IgD-negative memory B cell (primary cell): ENCODE measurements around the gene LRRTM4. TPM values are rescaled to one million over a fixed set of nuclear protein-coding genes. Genes with fewer than 3 reads are reported as not detected.
A peak's percentile ranks its signal among the peaks of the same experiment; 100 is the strongest.
"Not testable (repeated sequence)": the region's sequence is repeated elsewhere in the genome, so short reads cannot be mapped to it uniquely, and the experiment has no call there.

Source experiments
- H3K27ac Mint-ChIP-seq, 3 donors: one replicate each; pipeline ENCODE4 v1.8.0; 2020 to 2022; ENCODE audit warnings: mild to moderate bottlenecking in 3 of 3, mixed read lengths in 3 of 3, moderate library complexity in 1 of 3
- H3K27me3 Mint-ChIP-seq: one replicate; pipeline ENCODE4 v1.8.0; 2021; ENCODE audit warnings: mixed read lengths
- H3K36me3 Mint-ChIP-seq: one replicate; pipeline ENCODE4 v1.8.0; 2020; ENCODE audit warnings: mild to moderate bottlenecking, mixed read lengths
- H3K4me1 Mint-ChIP-seq, 3 donors: one replicate each; pipeline ENCODE4 v1.8.0; 2020 to 2022; ENCODE audit warnings: mixed read lengths in 3 of 3, mild to moderate bottlenecking in 1 of 3
- H3K4me3 Mint-ChIP-seq, 4 donors: one replicate each; pipeline ENCODE4 v1.8.0; 2020 to 2022; ENCODE audit warnings: mild to moderate bottlenecking in 4 of 4, mixed read lengths in 4 of 4, moderate library complexity in 3 of 4
- H3K9me3 Mint-ChIP-seq, 3 donors: one replicate each; pipeline ENCODE4 v1.8.0; 2020 to 2021; ENCODE audit warnings: mixed read lengths in 3 of 3, mild to moderate bottlenecking in 1 of 3
- polyA plus RNA-seq: library from polyadenylated mRNA; unstranded; fragments of 300-500 nt; fragmentation: Illumina TruSeq; gene quantifications from one replicate; pipeline ENCODE4 v1.2.3, GENCODE V29; 2021

The LRRTM4 gene
- polyA plus RNA-seq, 1 donor from 2014 or later: not detected

- H3K9me3 Mint-ChIP-seq: peaks cover 0 to 4% (median 1%) of the 10 kb centered on the region in 3 donors
- H3K27ac Mint-ChIP-seq: peak overlapping the region in 1 of 3 donors; percentile 25
- H3K27me3 Mint-ChIP-seq: no peaks in the 10 kb centered on the region
- H3K4me3 Mint-ChIP-seq: peak overlapping the region in 1 of 4 donors; percentile 20
- peaks cover 3 to 8% (median 5%) of the 10 kb centered on the region in 3 donors for H3K4me1 Mint-ChIP-seq
- H3K36me3 Mint-ChIP-seq: no peaks in the 10 kb centered on the region
These were observed 762.4 kb downstream of the LRRTM4 start for GRCh38 chr2:76759634-76760366.

- no peak overlapping the region for H3K4me3 Mint-ChIP-seq
- no peak overlapping the region for H3K27ac Mint-ChIP-seq
- H3K27me3 Mint-ChIP-seq: no peaks in the 10 kb centered on the region
These were observed 769.7 kb downstream of the LRRTM4 start for GRCh38 chr2:76752506-76752905.

DNA sequence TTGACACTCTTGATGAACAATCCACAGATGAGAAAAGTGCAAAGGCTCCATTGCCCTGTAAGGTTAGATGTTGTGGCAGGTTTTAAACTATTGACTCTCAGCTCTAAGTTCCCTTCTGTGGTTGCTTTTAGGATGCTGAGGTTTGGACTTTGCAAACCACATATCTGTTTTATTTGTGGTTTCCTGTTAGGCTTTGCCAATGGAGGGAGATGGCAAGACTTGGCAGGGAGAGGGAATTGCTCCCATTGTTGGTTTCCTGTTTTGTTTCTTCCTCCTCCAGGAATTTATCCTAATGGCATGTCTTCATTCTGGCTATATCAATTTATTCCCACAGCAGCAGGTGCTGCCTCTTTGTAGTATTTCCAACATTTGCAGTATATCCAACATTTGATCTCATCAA, 772.3 kb downstream of the LRRTM4 start:
- H3K9me3 Mint-ChIP-seq: peaks cover 0 to 4% (median 0%) of the 10 kb centered on the region in 3 donors
- no peaks in the 10 kb centered on the region for H3K27me3 Mint-ChIP-seq
- H3K4me3 Mint-ChIP-seq: no peak overlapping the region
- H3K36me3 Mint-ChIP-seq: peaks cover 1% of the 10 kb centered on the region
- no peaks in the 10 kb centered on the region for H3K4me1 Mint-ChIP-seq
- no peak overlapping the region for H3K27ac Mint-ChIP-seq

More at GRCh38 chr2:76752506-76752905, 769.7 kb downstream of the LRRTM4 start:
- Mint-ChIP-seq H3K9me3 (peaks cover 0 to 5% (median 0%) of the 10 kb centered on the region in 3 donors), H3K4me1 (no peaks in the 10 kb centered on the region), H3K36me3 (peaks cover 1% of the 10 kb centered on the region)

DNA sequence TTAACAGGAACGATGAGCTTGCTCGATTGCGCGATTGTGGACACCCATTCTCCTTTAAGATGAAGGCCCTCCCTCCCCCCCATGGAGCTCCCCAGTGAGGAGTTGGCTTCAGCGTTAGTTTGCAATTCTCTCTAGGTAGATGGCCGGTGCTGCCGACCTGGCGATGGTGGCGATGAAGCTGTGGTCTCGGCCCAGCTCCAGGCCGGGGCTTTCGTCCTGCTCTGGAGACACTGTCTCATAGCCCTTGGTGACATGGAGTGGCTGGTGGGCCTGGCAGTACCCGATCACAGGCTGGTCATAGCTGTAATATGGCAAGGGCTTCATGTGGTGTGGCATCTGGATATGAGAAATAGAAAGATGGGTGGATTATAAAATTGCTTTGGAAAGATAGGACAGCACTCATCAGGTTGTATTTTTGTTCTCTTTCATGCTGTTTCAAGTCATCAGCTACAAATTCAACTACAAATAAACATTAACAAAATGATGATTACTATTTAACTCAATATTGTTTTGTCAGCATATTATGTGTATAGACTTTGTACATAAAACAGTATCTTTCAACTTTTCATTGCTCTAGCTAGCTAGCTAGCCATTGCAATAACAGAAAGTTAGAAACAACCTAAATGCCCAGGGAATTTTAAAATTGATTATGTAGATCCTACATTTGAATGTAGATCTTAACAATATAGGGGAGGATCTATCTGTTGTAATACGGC, 773.4 kb downstream of the LRRTM4 start:
- Mint-ChIP-seq H3K27ac (no peak overlapping the region), H3K36me3 (peaks cover 1% of the 10 kb centered on the region), H3K4me1 (no peaks in the 10 kb centered on the region), H3K9me3 (peaks cover 0 to 2% (median 0%) of the 10 kb centered on the region in 3 donors), H3K4me3 (no peak overlapping the region), H3K27me3 (no peaks in the 10 kb centered on the region)

- Mint-ChIP-seq H3K4me1 (no peaks in the 10 kb centered on the region), H3K4me3 (no peak overlapping the region)
These were observed 776.6 kb downstream of the LRRTM4 start for GRCh38 chr2:76745605-76746004.

GRCh38 chr2:76737607-76738006, 784.6 kb downstream of the LRRTM4 start:
- H3K36me3 Mint-ChIP-seq: peaks cover 1% of the 10 kb centered on the region
- no peaks in the 10 kb centered on the region for H3K27me3 Mint-ChIP-seq
- H3K27ac Mint-ChIP-seq: no peak overlapping the region
- no peak overlapping the region for H3K4me3 Mint-ChIP-seq
- peaks cover 0 to 5% (median 3%) of the 10 kb centered on the region in 3 donors for H3K9me3 Mint-ChIP-seq
- no peaks in the 10 kb centered on the region for H3K4me1 Mint-ChIP-seq

More at GRCh38 chr2:76745605-76746004, 776.6 kb downstream of the LRRTM4 start:
- H3K27ac Mint-ChIP-seq: no peak overlapping the region
- H3K27me3 Mint-ChIP-seq: no peaks in the 10 kb centered on the region
- H3K36me3 Mint-ChIP-seq: no peaks in the 10 kb centered on the region
- H3K9me3 Mint-ChIP-seq: peaks cover 0 to 5% (median 2%) of the 10 kb centered on the region in 3 donors

- Mint-ChIP-seq H3K27me3 (no peaks in the 10 kb centered on the region), H3K4me1 (no peaks in the 10 kb centered on the region), H3K4me3 (no peak overlapping the region), H3K27ac (no peak overlapping the region), H3K9me3 (peaks cover 2 to 4% (median 2%) of the 10 kb centered on the region in 3 donors), H3K36me3 (peaks cover 1% of the 10 kb centered on the region)
These were observed 788.4 kb downstream of the LRRTM4 start for GRCh38 chr2:76733736-76734135.

- Mint-ChIP-seq H3K27ac (no peak overlapping the region), H3K4me1 (no peaks in the 10 kb centered on the region), H3K27me3 (no peaks in the 10 kb centered on the region), H3K9me3 (peaks cover 2 to 5% (median 4%) of the 10 kb centered on the region in 3 donors), H3K4me3 (peak overlapping the region in 1 of 4 donors; percentile 47), H3K36me3 (no peaks in the 10 kb centered on the region)
These were observed 791.0 kb downstream of the LRRTM4 start for GRCh38 chr2:76731157-76731556.

DNA sequence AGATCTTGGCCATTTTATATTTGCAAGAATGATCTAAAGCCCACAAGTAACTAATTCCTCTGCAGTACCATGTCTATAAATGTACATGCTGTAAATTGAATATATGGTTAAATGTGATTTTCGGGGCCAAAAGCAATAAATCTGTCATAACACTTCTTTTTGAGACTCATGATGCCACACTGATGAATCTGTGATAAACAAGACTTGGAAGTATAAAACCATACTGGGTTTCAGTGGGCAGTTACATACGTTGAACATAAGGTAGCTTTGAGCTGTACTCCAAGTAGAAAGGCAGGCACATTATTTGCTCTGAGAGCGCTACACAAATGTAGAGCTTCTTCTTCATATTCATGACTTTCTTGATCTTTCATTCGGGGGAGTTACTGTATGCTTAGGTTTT, 792.2 kb downstream of the LRRTM4 start:
- no peak overlapping the region for H3K27ac Mint-ChIP-seq
- H3K4me1 Mint-ChIP-seq: no peaks in the 10 kb centered on the region
- H3K27me3 Mint-ChIP-seq: no peaks in the 10 kb centered on the region
- H3K4me3 Mint-ChIP-seq: peak overlapping the region in 1 of 4 donors; percentile 10
- peaks cover 2 to 5% (median 4%) of the 10 kb centered on the region in 3 donors for H3K9me3 Mint-ChIP-seq
- no peaks in the 10 kb centered on the region for H3K36me3 Mint-ChIP-seq

- H3K36me3 Mint-ChIP-seq: no peaks in the 10 kb centered on the region
- H3K4me1 Mint-ChIP-seq: no peaks in the 10 kb centered on the region
- no peak overlapping the region for H3K27ac Mint-ChIP-seq
- H3K27me3 Mint-ChIP-seq: no peaks in the 10 kb centered on the region
- peak overlapping the region in 1 of 4 donors; percentile 33 for H3K4me3 Mint-ChIP-seq
- peaks cover 1 to 13% (median 4%) of the 10 kb centered on the region in 3 donors for H3K9me3 Mint-ChIP-seq
These were observed 801.0 kb downstream of the LRRTM4 start for GRCh38 chr2:76721226-76721625.

DNA sequence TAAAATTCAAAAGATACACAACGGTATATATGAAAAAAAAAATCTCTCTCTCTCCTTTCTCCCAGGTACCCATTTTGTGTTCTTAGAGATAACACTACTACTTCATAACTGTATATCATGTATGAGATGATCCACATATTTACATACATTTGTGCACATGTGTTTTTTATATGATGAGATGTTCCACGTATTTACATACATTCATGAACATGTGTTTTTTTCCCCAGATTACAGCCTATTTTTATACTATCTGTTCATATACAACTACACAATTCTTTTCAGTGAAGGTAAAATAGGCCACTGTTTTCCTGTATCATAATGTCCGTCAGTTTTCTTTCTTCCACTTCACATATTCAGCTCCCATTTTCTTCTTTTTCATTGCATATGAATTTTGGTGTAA, 808.9 kb downstream of the LRRTM4 start:
- H3K27ac Mint-ChIP-seq: no peak overlapping the region
- H3K4me1 Mint-ChIP-seq: no peaks in the 10 kb centered on the region
- peaks cover 0 to 5% (median 0%) of the 10 kb centered on the region in 3 donors for H3K9me3 Mint-ChIP-seq
- H3K36me3 Mint-ChIP-seq: no peaks in the 10 kb centered on the region
- no peak overlapping the region for H3K4me3 Mint-ChIP-seq
- H3K27me3 Mint-ChIP-seq: no peaks in the 10 kb centered on the region

DNA sequence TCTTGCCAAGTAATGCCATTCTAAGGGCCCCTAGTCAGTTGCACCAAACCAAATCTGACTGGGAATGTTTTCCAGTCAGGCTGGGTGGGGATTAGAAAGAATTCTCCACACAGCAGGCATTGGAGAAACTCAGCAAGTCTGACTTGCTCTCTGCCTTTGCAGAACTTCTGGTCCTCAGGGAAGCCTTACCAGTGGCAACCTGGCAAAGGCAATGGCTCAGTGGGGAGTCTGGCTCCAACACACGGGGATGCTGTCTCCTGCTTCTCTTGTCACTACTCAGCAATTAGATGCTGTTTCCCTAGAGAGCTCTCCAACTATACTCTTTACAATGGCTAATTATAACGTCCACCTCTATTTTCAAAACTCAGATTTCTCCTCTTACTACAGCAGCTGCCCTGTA, 810.7 kb downstream of the LRRTM4 start:
- Mint-ChIP-seq H3K36me3 (no peaks in the 10 kb centered on the region), H3K27ac (no peak overlapping the region), H3K27me3 (no peaks in the 10 kb centered on the region), H3K4me3 (no peak overlapping the region), H3K9me3 (peaks cover 0 to 5% (median 0%) of the 10 kb centered on the region in 3 donors), H3K4me1 (no peaks in the 10 kb centered on the region)

DNA sequence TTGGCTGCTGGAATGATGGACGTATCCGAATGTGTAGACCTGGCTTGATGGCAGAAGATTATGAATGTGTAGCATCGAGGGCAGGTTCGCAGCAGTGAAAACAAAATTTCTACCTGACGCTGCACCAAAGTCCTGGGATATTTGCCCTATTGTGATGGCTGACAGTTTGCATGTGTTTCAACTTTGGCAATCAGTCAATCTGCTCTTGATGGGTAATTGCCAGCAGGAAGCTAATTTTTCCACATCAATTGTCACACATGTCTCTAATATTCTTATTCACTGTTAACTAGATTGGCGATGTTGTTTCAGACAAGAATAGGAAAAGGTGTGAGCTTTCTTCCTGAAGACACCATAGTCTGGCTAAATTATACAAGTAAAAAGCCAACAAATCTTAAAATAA, 821.3 kb downstream of the LRRTM4 start:
- H3K4me1 Mint-ChIP-seq: no peaks in the 10 kb centered on the region
- H3K9me3 Mint-ChIP-seq: peaks cover 4 to 5% (median 5%) of the 10 kb centered on the region in 3 donors
- no peak overlapping the region for H3K4me3 Mint-ChIP-seq
- H3K27me3 Mint-ChIP-seq: no peaks in the 10 kb centered on the region
- H3K27ac Mint-ChIP-seq: no peak overlapping the region
- H3K36me3 Mint-ChIP-seq: no peaks in the 10 kb centered on the region

DNA sequence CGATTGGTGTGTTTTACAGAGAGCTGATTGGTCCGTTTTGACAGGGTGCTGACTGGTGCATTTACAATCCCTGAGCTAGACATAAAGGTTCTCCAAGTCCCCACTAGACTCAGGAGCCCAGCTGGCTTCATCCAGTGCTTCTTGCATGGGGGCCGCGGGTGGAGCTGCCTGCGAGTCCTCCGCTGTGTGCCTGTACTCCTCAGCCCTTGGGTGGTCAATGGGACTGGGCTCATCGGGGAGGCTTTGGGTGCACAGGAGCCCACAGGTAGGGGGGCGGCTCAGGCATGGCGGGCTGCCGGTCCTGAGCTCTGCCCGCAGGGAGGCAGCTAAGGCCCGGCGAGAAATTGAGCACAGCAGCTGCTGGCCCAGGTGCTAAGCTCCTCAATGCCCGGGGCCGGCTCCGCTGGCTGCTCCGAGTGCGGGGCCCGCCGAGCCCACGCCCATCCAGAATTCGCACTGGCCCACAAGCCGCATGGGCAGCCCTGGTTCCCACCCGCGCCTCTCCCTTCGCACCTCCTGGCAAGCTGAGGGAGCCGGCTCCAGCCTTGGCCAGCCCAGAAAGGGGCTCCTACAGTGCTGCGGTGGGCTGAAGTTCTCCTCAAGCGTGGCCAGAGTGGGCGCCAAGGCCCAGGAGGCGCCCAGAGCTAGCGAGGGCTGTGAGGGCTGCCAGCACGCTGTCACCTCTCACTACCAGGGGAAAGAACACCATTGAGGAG, 824.0 kb downstream of the LRRTM4 start:
- not testable (repeated sequence) for H3K27me3 Mint-ChIP-seq, H3K36me3 Mint-ChIP-seq, H3K27ac Mint-ChIP-seq, H3K9me3 Mint-ChIP-seq, H3K4me1 Mint-ChIP-seq, H3K4me3 Mint-ChIP-seq
